Measurements from ENCODE around the gene SLC25A23.
"Not testable (repeated sequence)": the region's sequence is repeated elsewhere in the genome, so short reads cannot be mapped to it uniquely, and the experiment has no call there.

Gene SLC25A23

DNA sequence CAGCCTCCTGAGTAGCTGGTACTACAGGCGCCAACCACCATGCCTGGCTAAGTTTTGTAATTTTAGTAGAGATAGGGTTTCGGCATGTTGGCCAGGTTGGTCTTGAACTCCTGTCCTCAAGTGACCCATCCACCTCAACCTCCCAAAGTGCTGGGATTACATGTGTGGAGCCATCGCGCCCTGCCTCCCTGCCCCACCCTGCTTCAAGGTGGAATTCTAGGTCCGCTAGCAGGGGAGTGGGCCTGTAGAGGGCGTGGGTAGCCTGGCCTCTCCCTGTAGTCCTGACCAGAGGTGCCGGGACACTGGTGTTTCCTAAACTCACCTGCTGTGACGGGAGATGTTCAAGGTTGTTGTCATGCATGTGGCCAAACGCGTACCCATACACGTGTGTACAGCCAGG is 26.4 kb downstream of the SLC25A23 start:
- TF ChIP-seq, protein P1, sequence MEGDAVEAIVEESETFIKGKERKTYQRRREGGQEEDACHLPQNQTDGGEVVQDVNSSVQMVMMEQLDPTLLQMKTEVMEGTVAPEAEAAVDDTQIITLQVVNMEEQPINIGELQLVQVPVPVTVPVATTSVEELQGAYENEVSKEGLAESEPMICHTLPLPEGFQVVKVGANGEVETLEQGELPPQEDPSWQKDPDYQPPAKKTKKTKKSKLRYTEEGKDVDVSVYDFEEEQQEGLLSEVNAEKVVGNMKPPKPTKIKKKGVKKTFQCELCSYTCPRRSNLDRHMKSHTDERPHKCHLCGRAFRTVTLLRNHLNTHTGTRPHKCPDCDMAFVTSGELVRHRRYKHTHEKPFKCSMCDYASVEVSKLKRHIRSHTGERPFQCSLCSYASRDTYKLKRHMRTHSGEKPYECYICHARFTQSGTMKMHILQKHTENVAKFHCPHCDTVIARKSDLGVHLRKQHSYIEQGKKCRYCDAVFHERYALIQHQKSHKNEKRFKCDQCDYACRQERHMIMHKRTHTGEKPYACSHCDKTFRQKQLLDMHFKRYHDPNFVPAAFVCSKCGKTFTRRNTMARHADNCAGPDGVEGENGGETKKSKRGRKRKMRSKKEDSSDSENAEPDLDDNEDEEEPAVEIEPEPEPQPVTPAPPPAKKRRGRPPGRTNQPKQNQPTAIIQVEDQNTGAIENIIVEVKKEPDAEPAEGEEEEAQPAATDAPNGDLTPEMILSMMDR (conservative IDR thresholded peaks at IDR 0.05; ENCODE audit: control insufficient read depth, insufficient read depth, low read depth, low read length), result no peak
- H3K4me3 ChIP-seq (ENCODE audit: control insufficient read depth, low read depth, low read length), result no peak overlapping the region

DNA sequence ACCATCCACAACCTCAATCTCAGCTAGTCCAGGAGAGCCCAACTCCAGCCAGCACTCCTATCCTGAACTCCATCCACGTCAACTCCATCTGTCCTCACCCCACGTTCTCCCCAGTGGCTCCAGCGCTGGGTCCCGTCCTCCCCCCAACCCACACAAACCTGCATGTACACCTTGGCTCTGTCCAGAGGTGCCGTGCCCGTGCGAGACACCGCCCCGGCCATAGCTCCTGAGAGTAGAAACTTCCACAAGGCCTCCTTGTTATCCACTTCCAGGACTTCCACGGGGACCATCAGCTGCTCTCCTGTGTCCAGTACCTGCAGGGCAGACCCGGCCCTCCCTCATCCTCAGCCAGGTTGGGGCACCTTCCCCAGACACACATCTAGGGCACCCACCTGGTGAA is 27.7 kb downstream of the SLC25A23 start:
- no peak for DNase-seq (ENCODE audit: low read depth)

More for the DNA sequence above, 26.4 kb downstream of the SLC25A23 start:
- DNase-seq (ENCODE audit: low read depth), result no peak

DNA sequence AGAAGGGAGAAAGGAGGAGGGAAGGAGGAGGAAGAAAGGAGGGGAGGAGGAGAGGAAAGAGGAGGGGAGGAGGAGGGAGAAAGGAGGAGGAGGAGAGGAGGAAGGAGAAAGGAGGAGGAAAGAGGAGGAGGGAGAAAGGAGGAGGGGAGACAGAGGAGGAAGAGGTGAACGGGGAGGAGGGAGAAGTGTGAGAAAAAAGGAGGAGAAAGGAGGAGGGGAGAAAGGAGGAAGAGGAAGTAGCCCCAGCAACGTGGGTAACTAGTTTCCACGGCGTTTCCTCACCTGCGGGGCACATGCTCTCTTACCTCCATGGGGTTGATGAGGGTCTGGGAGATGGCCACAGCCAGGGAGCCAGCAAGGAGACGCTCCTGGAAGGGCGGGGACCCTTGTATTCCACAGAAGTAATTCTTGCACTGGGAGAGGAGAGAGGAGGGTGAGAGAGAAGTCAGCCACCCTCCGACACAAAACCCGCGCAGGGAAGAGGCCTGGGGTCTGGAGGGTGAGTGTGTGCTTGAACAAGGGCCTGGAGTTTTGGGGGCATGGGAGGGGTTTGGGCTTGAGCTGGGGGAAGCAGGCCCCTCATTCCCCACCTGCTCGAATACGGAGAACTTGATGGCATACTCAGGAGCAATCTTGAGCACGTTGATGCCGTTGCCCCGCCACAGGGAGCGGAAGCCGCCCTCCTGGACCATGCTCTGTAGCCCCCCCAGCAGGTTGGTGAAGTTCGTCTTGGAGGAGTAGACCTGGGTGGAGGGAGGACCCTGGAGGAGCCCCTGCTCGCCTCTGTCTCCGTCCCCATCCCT is 30.0 kb downstream of the SLC25A23 start:
- H3K4me3 ChIP-seq (ENCODE audit: control insufficient read depth, low read depth, low read length), result no peak overlapping the region
- DNase-seq (ENCODE audit: low read depth), result no peak
- TF ChIP-seq, protein P1 (conservative IDR thresholded peaks at IDR 0.05; ENCODE audit: control insufficient read depth, insufficient read depth, low read depth, low read length), result no peak

More for the DNA sequence above, 27.7 kb downstream of the SLC25A23 start:
- no peak overlapping the region for H3K4me3 ChIP-seq (ENCODE audit: control insufficient read depth, low read depth, low read length)
- TF ChIP-seq, protein P1 (conservative IDR thresholded peaks at IDR 0.05; ENCODE audit: control insufficient read depth, insufficient read depth, low read depth, low read length), result no peak

DNA sequence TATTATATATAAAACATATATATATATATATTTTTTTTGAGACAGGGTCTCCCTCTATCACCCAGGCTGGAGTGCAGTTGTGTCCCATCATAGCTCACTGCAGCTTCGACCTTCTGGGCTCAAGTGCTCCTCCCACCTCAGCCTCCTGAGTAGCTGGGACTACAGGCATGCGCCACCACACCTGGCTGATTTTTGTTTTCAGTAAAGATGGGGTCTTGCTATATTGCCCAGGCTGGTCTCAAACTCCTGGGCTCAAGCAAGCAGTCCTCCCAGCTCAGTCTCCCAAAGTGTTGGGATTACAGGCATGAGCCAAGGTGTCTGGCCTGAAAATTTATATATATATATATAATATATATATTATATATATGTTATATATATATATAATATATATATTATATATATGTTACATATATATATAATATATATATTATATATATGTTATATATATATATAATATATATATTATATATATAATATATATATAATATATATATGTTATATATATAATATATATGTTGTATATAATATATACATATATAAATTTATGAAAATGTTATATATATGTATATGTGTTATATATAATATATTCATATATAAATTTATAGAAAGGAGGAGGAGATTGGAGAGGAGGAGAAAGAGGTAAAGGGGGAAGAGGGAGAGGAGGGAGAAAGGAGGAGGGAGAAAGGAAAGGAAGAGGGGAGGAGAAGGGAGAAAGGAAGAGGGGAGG is 30.7 kb downstream of the SLC25A23 start:
- H3K4me3 ChIP-seq (ENCODE audit: control insufficient read depth, low read depth, low read length); DNase-seq (ENCODE audit: low read depth): not testable (repeated sequence)

DNA sequence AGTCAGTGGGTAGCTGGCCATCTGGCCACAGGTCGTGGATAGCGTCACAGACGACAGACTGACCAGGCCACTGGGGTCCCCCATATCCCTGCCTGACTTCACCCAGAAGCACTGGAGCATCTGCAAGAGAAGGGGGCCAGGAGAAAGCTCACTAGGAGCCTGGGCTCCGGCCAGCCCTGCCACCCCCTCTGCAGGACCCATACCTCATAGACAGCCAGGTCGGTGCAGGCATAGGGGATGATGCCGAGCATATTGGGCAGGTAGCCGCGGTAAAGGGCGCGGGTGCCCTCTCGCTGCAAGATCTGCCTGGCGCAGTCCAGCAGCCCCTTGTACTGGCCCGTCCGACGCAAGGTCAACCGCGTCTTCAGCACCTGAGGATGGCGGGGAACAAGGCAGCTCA is 32.5 kb downstream of the SLC25A23 start:
- H3K4me3 ChIP-seq (ENCODE audit: control insufficient read depth, low read depth, low read length), result no peak overlapping the region
- TF ChIP-seq, protein P1 (conservative IDR thresholded peaks at IDR 0.05; ENCODE audit: control insufficient read depth, insufficient read depth, low read depth, low read length), result no peak
- no peak for DNase-seq (ENCODE audit: low read depth)

DNA sequence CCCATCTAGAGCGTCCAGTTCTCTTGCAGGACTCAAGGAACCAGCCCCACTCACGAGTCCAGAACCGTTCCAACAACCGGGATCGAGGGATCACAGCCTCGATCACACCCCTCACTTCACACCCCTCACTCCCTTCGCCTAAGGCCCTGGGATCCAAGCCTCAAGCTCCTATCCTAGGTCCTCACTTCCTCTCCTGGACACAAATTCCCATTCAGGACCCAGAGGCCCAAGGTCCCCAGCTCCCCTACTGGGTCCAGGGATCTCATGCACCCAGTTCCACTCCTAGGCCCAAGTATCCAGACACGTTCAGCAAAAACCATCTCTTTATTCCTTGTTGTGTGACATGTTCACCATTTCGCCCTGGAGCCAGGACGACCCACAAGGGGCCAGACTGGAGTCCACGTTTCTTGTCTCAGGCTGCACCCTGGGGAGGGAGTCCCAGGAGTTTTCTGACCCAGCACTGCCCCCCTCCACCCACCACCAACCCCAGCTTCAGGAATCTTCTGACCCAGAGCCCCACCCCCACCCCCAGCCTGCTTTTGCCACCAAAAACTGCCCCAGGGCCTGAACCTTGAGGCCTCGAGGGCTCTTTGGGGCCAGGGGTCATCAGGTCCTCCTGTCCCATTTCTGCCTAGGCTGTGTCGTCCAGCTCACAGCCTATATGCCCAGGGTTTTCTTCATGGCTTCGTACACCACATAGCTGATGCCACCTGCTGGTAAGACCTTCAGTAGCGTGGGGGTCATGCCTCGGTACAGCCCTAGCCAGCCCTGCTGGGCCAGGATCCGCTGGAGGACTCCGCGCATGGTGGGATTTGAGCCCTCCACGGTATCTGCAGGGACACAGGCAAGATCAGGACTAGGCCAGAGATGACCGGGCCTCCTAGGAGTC is 33.6 kb downstream of the SLC25A23 start:
- TF ChIP-seq, protein P1 (conservative IDR thresholded peaks at IDR 0.05; ENCODE audit: control insufficient read depth, insufficient read depth, low read depth, low read length), result no peak
- H3K4me3 ChIP-seq (ENCODE audit: control insufficient read depth, low read depth, low read length), result peak overlapping the region; percentile 4
- DNase-seq (ENCODE audit: low read depth), result no peak
